ENCODE data around the gene CTH. TPM values are rescaled to one million over a fixed set of nuclear protein-coding genes. Genes with fewer than 3 reads are reported as not detected.
A peak's percentile ranks its signal among the peaks of the same experiment; 100 is the strongest.
"Not testable (repeated sequence)": the region's sequence is repeated elsewhere in the genome, so short reads cannot be mapped to it uniquely, and the experiment has no call there.

The CTH gene
- total RNA-seq, 6 experiments from 2014 or later: 32.3 to 85.7 (median 49.0) TPM

- peak in 3 of 4 donors; percentile 5 to 21 (median 19) for ATAC-seq
These were observed 5.2 kb upstream of the CTH start for GRCh38 chr1:70405780-70406416.

DNA sequence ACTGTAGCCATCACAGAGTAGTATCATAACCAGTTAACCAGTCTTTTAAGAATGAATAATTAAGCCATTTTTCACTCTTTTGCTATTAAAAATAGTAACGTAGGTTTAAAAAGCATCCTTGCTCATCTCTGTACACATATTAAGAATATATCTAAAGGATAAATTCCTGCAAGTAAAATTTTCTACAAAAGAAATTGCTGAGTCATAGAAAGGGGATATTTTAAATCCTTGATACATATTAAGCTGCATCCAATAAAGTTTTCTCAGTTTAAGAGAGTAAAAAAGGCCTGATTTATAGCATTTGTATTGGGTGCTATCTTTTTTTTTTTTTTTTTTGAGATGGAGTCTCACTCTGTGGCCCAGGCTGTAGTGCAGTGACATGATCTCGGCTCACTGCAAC lies 1.9 kb upstream of the CTH start:
- Histone ChIP-seq H3K27ac (peak overlapping the region in 2 of 3 donors; percentile 98), H3K36me3 (no peaks in the 10 kb centered on the region), H3K4me3 (no peak overlapping the region), H3K4me1 (peaks cover 0 to 17% (median 2%) of the 10 kb centered on the region in 4 donors), H3K9me3 (no peaks in the 10 kb centered on the region), H3K27me3 (no peaks in the 10 kb centered on the region)
- intact Hi-C loops (cut with DNase I): no loop called here
- no peak for DNase-seq
- 100% methylated on average over 1 of the region's 2 CpGs for WGBS (ENCODE audit: insufficient coverage, low coverage, low lambda C conversion rate, missing lambda C conversion rate)
- TF ChIP-seq, protein P1, sequence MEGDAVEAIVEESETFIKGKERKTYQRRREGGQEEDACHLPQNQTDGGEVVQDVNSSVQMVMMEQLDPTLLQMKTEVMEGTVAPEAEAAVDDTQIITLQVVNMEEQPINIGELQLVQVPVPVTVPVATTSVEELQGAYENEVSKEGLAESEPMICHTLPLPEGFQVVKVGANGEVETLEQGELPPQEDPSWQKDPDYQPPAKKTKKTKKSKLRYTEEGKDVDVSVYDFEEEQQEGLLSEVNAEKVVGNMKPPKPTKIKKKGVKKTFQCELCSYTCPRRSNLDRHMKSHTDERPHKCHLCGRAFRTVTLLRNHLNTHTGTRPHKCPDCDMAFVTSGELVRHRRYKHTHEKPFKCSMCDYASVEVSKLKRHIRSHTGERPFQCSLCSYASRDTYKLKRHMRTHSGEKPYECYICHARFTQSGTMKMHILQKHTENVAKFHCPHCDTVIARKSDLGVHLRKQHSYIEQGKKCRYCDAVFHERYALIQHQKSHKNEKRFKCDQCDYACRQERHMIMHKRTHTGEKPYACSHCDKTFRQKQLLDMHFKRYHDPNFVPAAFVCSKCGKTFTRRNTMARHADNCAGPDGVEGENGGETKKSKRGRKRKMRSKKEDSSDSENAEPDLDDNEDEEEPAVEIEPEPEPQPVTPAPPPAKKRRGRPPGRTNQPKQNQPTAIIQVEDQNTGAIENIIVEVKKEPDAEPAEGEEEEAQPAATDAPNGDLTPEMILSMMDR (IDR thresholded peaks at IDR 0.05): no peak
- TF ChIP-seq POLR2A (IDR thresholded peaks at IDR 0.05): no peak
- no peak for ATAC-seq

More at GRCh38 chr1:70405780-70406416, 5.2 kb upstream of the CTH start:
- TF ChIP-seq, protein P1 (IDR thresholded peaks at IDR 0.05): no peak
- TF ChIP-seq POLR2A (IDR thresholded peaks at IDR 0.05): no peak
- H3K4me1 ChIP-seq: peaks cover 0 to 17% (median 2%) of the 10 kb centered on the region in 4 donors
- H3K36me3 ChIP-seq: no peaks in the 10 kb centered on the region
- peak overlapping the region in 1 of 3 donors; percentile 17 for H3K4me3 ChIP-seq
- H3K9me3 ChIP-seq: no peaks in the 10 kb centered on the region
- intact Hi-C loops (cut with DNase I): no loop called here
- peak in 1 of 3 donors; percentile 51 for DNase-seq
- H3K27me3 ChIP-seq: no peaks in the 10 kb centered on the region
- H3K27ac ChIP-seq: peak overlapping the region in 2 of 3 donors; percentile 13 to 91
- 50% methylated on average over 12 of the region's 12 CpGs for whole genome bisulfite sequencing (ENCODE audit: insufficient coverage, low coverage, low lambda C conversion rate, missing lambda C conversion rate)

DNA sequence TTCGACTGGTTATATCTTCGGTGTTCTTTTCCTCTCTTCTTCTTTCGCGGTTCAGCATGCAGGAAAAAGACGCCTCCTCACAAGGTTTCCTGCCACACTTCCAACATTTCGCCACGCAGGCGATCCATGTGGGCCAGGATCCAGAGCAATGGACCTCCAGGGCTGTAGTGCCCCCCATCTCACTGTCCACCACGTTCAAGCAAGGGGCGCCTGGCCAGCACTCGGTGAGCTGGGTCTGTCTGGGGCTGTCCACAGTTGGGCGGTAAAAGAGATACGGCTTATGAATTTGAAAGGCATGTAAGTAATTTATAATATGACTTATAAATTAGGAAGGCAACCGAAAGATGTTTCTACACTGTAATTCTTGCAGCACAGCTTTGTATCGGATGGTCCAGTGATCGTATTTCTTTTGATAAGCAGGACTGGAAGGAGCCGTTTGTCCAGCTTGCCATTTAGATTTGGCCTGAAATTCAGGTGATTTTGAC lies 334 bp downstream of the CTH start:
- no peak for TF ChIP-seq POLR2A (IDR thresholded peaks at IDR 0.05)
- TF ChIP-seq, protein P1 (IDR thresholded peaks at IDR 0.05): no peak
- DNase-seq (no peak), ATAC-seq (peak; percentile 16 to 41 (median 34))
- no peaks in the 10 kb centered on the region for H3K27me3 ChIP-seq
- H3K4me3 ChIP-seq: peak overlapping the region; percentile 66 to 68 (median 68)
- intact Hi-C loops (cut with DNase I): no loop called here
- H3K9me3 ChIP-seq: no peaks in the 10 kb centered on the region
- peak overlapping the region; percentile 89 to 98 (median 98) for H3K27ac ChIP-seq
- H3K4me1 ChIP-seq: peaks cover 0 to 13% (median 0%) of the 10 kb centered on the region in 4 donors
- H3K36me3 ChIP-seq: peaks cover 0 to 14% (median 4%) of the 10 kb centered on the region in 4 donors
- 0% methylated on average over 17 of the region's 17 CpGs for WGBS (ENCODE audit: insufficient coverage, low coverage, low lambda C conversion rate, missing lambda C conversion rate)

DNA sequence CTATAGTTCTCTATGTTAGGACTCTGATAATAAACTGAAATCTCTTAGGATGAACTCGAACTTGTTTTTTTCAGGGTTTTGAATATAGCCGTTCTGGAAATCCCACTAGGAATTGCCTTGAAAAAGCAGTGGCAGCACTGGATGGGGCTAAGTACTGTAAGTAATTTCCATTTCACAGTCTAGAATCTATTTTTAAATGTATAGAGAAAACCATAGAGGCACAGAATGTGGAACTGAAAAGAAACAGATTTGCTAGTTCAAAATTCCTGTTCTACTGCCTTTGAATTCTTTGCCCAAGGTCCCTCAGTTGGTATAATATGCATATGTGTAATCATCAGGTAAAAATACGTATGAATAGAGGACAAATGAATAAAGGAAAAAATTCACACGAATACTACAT lies 4.8 kb downstream of the CTH start:
- TF ChIP-seq, protein P1 (IDR thresholded peaks at IDR 0.05): no peak
- no peak for TF ChIP-seq POLR2A (IDR thresholded peaks at IDR 0.05)
- WGBS (ENCODE audit: insufficient coverage, low coverage, low lambda C conversion rate, missing lambda C conversion rate): 67% methylated on average over 4 of the region's 4 CpGs
- Histone ChIP-seq H3K36me3 (peaks cover 0 to 36% (median 9%) of the 10 kb centered on the region in 4 donors), H3K27me3 (no peaks in the 10 kb centered on the region), H3K4me1 (no peaks in the 10 kb centered on the region), H3K27ac (no peak overlapping the region), H3K9me3 (no peaks in the 10 kb centered on the region), H3K4me3 (no peak overlapping the region)
- DNase-seq: no peak
- intact Hi-C loops (cut with DNase I): no loop called here
- ATAC-seq: no peak

DNA sequence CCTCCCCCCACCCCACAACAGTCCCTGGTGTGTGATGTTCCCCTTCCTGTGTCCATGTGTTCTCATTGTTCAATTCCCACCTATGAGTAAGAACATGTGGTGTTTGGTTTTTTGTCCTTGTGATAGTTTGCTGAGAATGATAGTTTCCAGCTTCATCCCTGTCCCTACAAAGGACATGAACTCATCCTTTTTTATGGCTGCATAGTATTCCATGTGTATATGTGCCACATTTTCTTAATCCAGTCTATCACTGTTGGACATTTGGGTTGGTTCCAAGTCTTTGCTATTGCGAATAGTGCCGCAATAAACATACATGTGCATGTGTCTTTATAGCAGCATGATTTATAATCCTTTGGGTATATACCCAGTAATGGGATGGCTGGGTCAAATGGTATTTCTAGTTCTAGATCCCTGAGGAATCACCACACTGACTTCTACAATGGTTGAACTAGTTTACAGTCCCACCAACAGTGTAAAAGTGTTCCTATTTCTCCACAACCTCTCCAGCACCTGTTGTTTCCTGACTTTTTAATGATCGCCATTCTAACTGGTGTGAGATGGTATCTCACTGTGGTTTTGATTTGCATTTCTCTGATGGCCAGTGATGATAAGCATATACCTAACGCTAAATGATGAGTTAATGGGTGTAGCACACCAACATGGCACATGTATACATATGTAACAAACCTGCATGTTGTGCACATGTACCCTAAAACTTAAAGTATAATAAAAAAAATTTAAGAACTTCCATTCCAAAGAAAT lies 8.1 kb downstream of the CTH start:
- ATAC-seq; H3K27ac ChIP-seq; H3K9me3 ChIP-seq; H3K4me1 ChIP-seq; H3K4me3 ChIP-seq; DNase-seq; intact Hi-C loops (cut with DNase I); H3K27me3 ChIP-seq: not testable (repeated sequence)
- 80% methylated on average over 4 of the region's 4 CpGs for WGBS (ENCODE audit: insufficient coverage, low coverage, low lambda C conversion rate, missing lambda C conversion rate)
- H3K36me3 ChIP-seq: peaks cover 0 to 49% (median 10%) of the 10 kb centered on the region in 4 donors

Measured in right lobe of liver (tissue), 6 donors.